Fibroblast of skin of scalp (primary cell): ENCODE measurements around the gene TTBK2.

Experiments
- DNase-seq: peaks from one replicate; pipeline ENCODE4 v3.0.0-alpha.2; 2013

TTBK2 gene

GRCh38 chr15:42759093-42759492 lies 161.5 kb downstream of the TTBK2 start:
- DNase-seq, result no peak

DNA sequence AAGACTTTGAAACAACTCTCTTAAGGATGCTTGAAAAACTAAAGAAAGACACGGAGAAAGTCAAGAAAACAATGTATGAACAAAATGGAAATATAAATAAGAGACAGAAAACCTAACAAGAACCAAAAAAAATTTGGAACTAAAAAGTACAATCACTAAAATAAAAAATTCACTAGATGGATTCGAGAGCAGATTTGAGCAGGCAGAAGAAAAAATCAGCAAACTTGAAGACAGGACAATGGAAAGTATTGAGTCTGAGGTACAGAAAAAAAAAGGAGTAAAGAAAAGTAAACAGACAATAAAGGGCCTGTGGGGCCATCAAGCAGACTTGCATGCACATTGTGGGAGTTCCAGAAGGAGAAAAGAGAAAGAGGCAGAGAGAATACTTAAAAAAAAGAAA lies 170.3 kb downstream of the TTBK2 start:
- no peak for DNase-seq

GRCh38 chr15:42749266-42749665 lies 171.3 kb downstream of the TTBK2 start:
- DNase-seq, result no peak

- DNase-seq, result no peak
Observed at GRCh38 chr15:42744195-42744594, 176.4 kb downstream of the TTBK2 start.

DNA sequence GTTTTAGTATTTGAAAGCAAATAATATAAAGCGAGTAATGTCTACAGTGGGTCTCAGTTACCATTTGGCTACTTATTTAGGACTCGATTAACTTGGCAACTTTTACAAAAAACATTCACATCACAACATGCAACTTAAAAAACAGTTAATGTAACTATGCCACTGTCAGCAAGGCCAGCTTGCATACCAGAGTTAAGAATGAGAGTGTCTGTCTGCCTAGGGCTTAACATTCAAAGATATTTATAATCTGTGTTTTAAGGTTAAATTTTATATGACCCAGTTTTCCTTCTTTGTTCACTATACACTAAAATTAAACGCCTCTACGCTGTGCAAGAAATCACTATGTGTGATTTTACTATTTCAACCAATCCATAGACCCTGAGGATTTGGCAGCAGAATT lies 178.4 kb downstream of the TTBK2 start:
- peak; percentile 9 for DNase-seq

DNA sequence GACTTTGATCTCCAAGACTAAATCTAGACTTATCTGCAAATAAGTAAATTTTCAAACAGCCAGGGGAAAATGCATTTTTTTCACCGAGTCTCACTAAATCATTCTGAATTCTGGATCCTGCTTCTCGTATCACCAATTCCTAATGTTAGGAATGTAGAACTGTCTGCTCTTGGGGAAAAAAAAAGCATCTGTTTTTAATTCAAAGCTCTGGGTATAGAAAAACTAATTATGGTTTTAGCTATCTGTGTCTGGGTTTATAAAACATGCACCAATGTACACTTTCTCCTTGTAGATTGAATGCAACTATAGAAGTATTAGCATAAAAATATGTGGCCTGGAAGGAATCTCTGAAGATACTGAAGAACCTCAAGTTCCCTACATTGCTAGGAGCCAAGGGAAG lies 178.9 kb downstream of the TTBK2 start:
- DNase-seq, result peak; percentile 63

GRCh38 chr15:42737529-42738328 lies 182.8 kb downstream of the TTBK2 start:
- DNase-seq, result no peak

DNA sequence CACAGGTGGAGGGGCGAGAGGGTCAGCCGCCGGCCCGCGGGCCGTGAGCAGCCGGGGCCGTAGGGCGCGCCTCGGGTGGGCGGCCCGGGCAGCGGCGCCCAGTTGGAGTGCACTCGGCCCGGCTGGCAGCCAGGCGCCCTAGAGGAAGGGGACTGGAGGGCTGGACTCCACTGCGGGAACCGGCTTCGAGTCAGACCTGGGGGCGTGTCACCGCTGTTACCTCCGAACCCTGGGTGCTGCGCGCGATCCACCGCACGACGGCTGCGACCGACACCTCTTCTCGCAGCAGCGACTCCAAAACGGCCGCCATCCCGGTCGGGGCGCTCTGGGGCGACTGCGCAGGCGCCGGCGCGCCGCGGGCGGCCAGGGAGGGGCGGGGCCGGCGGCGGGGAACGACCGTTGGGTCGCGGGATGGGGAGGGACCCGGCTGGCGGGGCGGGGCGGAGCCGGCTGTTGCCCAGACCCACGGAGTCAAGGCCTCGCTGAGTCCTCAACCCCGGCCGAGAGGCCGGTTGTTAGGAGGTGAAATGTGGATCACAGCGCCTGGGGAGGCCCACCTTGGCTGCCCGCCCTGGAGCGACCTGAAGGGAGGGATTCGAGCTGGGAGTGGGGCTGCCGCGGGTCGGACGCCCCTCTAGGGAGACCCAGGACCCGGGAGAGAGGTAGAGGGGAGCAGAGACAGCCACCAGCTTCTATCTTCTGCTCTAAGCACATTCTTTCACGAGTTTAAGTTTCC lies 183.6 kb downstream of the TTBK2 start, which contains the start of gene CDAN1:
Gene CDAN1, minus strand, starts transcription at position 336 of the 736 bp plus-strand sequence. Its CDS starts 26 bp downstream, at position 310.
- DNase-seq, result peak; percentile 88

- peak; percentile 8 for DNase-seq
Observed at GRCh38 chr15:42736178-42736792, 184.3 kb downstream of the TTBK2 start.

DNA sequence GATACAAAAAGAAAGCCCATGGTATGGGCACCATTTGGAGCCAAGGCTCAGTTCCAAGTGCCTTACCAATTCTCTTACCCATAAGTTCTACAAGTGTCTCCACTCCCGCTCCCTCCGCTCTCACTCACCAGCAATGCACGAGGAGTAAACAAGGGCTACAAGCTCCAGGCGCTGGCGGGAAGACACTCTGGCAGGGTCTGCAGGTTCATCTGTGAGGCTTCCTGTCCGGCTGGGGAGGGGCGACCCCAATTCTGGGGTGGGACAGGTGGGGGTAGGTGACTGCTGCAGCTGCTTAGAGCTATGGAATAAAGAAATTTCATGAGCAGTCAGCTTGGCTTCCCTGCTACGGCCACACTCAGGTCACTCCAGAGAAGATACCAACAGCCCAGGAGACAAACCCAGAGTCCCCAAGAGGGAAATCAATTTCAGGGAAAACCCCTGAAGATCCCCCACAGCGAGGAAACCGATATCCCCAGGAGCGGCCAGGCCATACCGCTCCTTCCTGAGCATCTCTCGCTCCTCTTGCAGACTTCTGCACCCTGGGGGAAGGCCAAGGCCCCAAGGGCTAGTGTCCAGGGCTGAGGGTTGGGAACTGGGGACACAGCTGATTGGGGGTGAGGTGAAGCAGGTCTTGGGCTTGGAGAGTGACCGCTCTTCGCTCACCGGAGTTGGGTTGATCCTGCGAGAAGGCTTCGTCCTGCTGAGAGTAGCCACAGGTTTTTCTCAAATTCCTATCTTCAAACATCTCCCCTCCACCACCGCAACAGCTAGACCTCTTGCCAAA lies 185.0 kb downstream of the TTBK2 start:
- no peak for DNase-seq

GRCh38 chr15:42734076-42734672 lies 186.4 kb downstream of the TTBK2 start:
- no peak for DNase-seq

GRCh38 chr15:42733027-42733426 lies 187.6 kb downstream of the TTBK2 start:
- DNase-seq, result no peak

GRCh38 chr15:42732095-42732827 lies 188.3 kb downstream of the TTBK2 start:
- no peak for DNase-seq

DNA sequence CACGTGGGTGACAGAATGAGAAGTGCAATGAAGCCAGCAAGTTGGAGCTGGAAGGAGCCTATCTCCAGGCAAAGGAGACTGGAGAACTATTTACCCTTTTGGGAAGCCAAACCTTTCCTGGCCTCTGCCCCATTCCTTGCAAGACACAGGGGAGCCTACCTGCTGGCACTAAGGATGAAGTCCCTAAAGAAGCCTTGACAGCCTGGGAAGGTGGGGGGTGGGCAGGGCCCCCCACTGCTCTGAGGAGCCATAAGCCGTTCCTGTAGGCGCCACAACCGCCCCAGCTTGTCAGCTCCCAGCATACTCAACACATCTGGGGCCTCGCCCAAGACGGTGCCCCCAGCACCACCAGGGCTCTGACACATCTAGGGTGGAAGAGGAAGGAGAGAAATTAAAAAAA lies 189.1 kb downstream of the TTBK2 start:
- no peak for DNase-seq

DNA sequence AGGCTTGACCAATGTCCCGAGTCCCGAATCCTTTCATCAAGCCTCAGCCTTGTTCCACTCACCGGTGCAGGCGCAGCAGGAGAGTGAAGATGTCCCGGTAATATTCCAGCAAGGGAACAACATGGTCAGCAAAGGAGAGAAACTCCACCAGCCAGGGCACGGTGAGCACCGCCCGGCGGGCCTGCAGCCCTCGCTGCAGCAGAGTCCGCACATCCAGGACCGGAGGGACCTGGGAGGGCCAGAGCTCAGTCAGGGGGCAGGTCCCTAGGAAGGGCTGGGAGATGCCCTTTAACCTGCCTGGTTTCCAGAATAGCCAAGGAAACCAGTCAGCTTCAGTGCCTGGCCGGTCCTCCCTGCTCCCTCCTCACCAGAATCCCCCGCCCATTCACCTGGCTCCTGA lies 190.0 kb downstream of the TTBK2 start:
- DNase-seq, result no peak

GRCh38 chr15:42730135-42730534 lies 190.4 kb downstream of the TTBK2 start:
- DNase-seq, result no peak

DNA sequence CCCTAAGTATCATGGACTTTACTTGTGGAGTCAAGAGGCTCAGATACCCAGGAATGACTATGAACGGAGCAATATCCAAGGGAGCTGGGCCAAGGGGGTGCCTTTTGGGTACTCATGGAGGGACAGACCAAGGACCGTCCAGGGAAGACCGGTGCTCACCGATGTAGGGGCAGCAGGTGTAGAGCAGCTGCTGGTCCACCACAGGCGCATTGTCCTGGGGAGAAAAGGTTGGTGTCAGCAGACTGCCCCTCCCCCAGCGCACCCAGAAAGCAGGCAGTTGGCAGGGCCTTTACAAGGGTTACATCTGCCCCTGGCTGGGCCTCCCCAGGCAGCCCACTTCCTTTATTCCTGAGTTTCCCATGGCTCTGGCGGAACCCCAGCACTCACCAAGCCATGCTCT lies 191.2 kb downstream of the TTBK2 start:
- DNase-seq, result no peak

DNA sequence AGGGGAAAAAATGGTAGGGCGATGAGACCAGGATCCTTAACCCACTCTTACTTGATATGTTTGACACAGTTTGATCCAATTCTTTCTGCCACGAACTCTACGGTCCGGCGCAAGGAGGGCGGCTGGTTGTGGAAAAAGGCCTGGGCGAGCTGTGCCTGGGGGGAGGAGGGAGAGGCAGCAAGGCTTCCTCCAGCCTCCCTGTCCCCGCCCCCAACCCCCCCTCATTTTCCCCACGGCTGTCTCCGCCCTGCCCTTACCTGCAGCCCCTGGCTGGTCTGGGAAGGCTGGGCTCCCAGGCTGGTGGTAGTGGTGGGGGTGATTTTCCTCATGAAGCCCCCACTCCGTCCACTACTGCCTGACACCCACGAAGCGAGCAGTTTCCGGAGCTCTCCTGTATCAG lies 191.6 kb downstream of the TTBK2 start:
- DNase-seq, result no peak

- DNase-seq, result no peak
Observed at GRCh38 chr15:42728560-42728959, 192.0 kb downstream of the TTBK2 start.

DNA sequence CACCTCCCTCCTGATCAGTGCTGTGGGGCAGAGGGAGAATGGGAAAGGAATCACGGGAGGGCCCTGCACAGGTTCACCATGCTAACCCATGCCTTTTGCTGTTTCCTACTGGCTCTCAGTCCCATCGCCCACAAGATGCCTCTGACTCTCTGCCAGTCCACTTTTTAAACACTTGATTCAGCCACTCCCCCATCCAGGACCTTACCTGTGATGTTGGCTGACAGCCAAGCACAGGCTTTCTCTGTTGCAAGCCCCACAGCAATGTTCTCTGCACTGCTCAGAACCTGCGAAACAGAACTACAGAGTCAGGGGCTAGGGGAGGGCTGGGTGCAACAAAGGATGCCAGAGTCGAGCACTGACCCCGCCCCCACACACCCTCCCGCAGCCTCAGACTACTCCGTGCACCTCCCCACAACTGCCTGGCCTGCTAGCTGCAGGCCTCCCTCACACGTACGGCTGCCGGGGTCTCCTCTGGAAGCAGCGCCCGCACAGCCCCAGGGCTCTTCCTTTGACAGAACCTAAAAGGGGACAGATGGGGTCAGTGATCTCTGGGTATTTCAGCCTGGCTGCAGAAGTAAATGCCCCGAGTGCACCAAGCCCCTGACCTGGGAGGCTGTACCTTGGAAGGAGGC lies 192.7 kb downstream of the TTBK2 start:
- DNase-seq, result no peak

DNA sequence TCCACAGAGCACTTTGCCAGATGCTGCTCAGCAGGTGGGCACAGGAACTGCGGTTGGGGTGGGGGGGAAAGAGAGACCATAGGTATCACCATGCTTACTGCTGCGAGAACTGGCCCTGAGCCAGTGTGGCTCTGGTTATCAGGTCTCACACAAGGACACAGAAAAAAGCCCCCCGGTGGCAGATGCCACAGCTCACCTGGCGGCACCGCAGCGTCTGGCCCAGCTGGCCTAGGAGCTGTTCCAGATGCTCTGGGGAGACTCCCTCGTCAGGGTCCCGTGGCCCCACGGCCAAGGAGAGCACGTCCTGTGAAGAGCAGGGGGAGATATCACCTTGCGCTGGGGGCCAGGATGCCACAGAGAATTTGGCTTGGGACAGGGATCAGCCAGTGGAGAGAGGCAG lies 194.5 kb downstream of the TTBK2 start:
- no peak for DNase-seq
